Left hindlimb (tissue), 1 donor: ENCODE measurements around the gene STEAP3.
A peak's percentile ranks its signal among the peaks of the same experiment; 100 is the strongest.

Source experiments
- DNase-seq: peaks from one replicate; pipeline ENCODE4 v3.0.0-alpha.2; 2018

STEAP3 gene

GRCh38 chr2:119228136-119228535 is 4.5 kb downstream of the STEAP3 start:
- no peak for DNase-seq

DNA sequence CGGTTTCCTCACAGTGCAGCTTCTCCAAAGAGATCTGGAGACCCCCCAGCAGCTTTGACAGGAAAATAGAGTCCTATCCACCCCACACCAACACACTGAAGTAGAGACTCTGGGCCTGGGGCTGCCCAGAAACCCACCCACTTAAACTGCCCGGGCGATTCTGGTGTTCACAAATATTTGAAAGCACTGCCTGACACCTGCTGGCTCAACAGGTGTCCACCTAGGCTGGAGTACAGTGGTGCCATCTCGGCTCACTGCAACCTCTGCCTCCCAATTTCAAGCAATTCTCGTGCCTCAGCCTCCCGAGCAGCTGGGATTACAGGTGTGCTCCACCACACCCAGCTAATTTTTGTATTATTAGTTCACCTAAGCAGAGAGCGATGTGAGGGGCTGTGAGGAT is 5.3 kb downstream of the STEAP3 start:
- no peak for DNase-seq

GRCh38 chr2:119229716-119230115 is 6.1 kb downstream of the STEAP3 start:
- no peak for DNase-seq

DNA sequence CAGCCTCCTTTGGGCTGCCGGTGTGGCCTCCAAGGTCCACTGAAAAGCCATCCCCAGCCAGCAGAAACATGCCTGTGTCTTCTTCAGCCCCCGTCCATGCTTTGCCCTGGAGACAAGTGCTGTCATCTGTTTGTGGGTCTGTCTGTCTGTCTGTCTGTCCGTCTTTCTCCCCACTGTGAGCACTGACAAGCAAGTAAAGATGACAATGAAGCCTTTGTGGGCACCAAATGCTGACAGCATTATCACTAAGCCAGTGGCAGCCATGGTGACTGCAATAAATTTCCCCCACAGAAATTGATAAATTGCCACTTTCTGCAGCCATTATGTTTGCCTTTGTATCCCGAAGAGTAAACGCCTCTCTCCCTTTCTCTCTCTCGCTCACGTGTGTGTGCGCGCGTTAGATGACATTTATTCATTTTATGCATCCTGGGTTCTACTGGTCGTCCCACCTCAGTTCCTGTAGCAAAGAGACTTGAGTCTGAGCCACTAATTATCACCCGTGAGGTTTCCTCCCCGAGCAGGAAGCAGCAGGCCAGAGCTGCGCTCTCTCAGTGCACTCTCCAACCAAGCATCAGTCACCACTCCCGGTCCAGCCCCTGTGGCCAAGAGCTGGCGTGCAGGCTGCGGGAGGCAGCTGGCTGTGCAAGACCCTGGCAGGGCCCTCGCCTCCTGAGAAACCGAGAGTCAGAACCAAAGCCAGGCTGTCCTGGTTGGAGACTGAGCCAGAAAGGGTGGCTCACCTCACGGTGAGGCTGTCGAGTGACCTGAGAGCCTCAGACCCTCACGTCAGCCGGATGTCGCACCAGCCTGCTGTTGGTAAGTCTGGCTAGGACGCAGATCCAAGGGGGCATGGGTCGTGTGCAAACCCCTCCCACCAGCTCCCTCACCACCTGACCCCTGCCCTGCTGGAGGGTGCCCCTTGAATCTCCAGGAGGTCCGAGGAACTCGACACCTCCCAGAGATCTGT is 6.9 kb downstream of the STEAP3 start:
- DNase-seq: no peak

- DNase-seq: no peak
Observed at GRCh38 chr2:119231975-119232665, 8.5 kb downstream of the STEAP3 start.

GRCh38 chr2:119232666-119232993 is 9.0 kb downstream of the STEAP3 start:
- no peak for DNase-seq

GRCh38 chr2:119233326-119234020 is 9.8 kb downstream of the STEAP3 start:
- DNase-seq: no peak

DNA sequence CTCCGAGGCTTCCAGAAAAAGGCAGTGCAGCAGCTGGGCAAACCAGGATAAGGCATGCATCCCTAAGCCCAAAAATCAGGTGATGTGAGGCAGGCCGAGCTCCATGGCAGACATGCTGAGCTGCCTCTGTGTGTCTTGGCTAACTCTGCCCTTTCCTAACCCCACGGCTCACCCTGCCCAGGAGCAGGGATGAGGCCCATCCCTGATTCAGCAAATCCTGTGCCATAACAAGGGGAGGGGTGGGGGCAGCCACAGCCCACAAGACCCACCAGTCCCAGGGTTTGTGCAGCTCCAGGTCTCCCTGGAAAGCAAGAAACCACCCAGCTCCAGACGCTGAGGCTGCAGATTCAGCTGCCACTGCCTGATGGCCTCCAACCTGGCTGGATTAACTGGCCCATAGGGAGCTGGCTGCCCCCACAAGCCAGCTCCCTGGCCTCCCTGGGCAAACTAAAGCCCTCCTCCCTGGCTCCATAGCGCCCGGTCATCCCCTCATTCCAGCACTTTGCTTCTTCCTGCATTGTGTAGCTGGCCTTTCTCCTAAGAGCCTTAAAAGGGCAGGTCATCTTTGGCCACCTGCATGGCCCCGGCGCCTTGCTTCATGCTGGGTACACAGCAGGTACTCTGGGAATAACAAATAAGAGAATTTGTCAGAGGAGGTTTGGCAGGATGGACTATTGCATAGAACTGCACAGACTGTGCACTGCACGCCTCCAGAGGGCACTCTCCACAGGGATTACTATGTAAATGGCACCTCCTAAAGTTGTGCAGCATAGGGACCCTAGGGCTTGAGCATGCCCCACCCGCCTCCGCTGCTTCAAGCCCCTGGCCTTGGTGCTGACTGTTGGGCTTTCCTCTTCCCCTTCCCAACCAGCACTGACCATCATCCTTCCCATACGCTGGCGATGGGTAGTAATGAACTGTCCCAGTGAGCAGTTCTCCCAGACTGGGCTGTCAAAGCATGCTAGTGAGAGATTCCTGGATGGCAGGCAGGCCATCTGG is 10.7 kb downstream of the STEAP3 start:
- DNase-seq: no peak

DNA sequence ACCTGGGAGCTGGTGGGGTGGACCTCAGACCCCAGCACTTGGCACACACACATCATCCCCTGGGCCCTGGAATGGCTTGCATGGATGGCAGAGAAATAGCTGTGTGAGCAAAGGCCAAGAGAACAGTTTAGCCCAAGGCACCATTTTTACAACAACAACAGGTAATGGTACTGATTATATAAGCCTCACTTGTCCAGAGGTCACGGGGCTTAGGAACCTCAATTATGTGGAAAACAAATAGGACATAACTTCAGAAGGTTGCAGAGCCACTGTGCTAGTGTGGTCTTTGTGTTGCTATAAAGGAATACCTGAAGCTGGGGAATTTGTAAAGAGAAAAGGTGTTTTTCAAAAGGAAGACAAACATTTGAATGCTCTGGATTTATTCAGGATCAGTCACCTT is 13.2 kb downstream of the STEAP3 start:
- DNase-seq: no peak

- DNase-seq: peak; percentile 79
Observed at GRCh38 chr2:119240311-119241204, 16.9 kb downstream of the STEAP3 start.

DNA sequence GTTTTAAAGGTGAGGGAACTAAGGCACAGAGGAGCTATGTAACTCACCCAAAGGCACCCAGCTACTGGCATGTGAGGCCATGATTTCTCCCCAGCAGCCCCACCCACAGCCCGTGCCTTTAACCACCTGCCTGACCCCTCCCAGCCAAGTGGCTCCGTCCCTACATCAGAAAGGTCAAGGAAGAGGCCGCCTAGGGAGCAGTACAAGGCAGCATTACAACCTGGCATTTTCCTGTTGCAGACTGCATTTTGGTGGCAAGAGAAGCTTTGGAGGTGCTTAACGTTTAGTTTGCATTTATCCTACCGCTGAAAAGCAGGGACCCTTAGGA is 17.5 kb downstream of the STEAP3 start:
- no peak for DNase-seq

DNA sequence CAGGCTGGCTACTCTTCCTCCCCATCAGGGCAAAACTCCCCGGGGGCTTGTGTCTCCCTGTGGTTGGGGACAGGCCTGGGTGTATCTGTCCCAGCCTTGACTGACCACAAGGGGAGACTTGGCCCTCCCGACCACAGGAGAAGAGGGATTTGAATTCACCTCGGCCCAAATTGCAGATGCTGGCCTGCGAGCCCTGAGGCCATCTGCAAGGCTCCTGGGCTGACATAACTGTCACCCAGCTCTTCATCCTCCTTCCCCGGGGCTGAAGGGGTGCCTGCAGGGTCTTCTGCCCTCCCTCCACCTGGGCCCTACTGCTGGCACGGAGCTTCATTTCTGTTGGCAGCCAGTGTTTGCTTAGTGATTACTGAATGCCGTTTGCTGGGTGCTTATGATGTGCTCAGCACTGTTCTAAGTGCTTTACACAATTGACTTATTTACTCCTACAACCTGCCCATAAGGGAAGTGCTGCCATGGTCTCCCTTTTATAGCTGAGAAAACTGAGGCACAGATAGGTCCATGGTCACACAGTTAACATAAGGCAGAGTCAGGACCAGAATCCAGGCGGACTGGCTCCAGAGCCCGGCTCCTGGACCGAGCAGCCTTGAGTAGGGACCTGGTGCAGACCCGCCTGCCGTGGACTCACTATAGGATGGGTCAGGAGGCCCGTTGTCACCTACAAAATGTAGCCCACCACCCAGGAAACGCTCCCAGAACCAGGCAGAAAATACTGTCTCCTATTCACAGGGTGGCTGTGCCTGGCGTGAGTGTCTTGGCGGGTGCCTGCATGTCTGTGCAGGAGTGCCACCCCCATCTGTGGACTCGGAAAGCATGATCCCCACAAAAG is 18.9 kb downstream of the STEAP3 start:
- no peak for DNase-seq

DNA sequence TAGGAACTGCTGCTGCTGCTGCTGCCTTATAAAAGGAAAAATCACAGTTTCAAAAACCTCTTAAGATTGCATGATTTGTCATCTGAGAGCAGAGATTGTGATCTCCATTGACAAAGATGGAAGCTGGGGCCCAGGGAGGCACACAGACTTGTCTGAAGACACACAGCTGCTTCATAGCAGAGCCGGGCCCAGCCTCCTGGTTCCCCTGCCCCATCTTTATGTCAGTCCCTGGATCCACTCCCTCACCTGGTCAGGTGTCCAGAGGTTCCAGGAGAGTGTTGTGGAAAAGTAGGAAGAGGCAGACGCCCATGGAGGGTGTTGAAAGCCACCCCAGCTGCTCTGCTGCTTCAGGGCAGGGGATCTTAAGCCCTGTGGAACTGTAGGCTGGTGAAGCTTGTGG is 20.0 kb downstream of the STEAP3 start:
- no peak for DNase-seq

- DNase-seq: no peak
Observed at GRCh38 chr2:119245076-119245840, 21.6 kb downstream of the STEAP3 start.

GRCh38 chr2:119245841-119246230 is 22.2 kb downstream of the STEAP3 start:
- no peak for DNase-seq

DNA sequence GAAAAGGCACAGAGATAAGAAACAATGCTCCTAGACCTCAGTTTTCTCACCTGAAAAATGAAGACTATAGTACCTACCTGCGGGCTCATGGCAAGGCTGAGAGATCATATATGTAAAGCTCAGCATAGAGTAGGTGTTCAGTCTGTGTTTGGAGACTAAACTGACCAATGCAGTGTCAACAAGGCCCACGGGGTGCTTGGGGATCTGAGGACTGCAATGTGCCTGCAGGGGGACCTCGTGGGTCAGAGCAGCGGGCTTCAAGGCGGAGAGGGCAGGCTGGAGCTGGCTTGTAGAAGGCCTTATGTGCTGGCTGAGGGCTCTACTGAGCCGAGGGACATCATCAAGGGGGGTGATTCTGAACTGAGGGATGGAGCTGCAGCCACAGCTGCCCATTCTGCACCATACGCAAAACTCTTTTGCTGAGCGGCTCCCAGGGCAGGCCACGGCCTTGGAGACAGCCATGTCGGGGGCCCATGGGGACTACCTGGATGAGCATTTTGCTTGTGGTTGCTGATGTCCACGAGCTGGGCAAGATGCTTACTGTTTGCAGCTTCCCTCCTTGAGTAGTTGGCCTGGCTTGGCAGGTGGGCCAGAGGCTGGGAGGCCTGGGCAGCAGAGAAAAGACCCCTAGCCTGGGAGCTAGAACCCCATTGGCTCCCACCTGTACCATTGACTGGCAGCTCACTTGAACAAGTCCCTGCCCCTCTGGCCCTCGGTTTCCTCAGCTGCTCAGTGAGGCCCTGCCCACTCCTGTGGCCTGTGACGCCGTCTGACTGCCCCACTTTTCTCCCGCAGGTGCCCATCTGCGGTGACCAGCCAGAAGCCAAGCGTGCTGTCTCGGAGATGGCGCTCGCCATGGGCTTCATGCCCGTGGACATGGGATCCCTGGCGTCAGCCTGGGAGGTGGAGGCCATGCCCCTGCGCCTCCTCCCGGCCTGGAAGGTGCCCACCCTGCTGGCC is 23.5 kb downstream of the STEAP3 start:
- DNase-seq: no peak

DNA sequence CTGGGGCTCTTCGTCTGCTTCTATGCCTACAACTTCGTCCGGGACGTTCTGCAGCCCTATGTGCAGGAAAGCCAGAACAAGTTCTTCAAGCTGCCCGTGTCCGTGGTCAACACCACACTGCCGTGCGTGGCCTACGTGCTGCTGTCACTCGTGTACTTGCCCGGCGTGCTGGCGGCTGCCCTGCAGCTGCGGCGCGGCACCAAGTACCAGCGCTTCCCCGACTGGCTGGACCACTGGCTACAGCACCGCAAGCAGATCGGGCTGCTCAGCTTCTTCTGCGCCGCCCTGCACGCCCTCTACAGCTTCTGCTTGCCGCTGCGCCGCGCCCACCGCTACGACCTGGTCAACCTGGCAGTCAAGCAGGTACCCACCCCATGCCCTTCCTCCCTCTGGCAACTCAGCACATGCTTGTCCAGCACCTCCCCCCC is 24.2 kb downstream of the STEAP3 start:
- no peak for DNase-seq

GRCh38 chr2:119248311-119248710 is 24.7 kb downstream of the STEAP3 start:
- no peak for DNase-seq
